Trophoblast cell (in vitro differentiated cells and primary cell): ENCODE results near the gene LOXL3.
"Not testable (repeated sequence)": the region's sequence is repeated elsewhere in the genome, so short reads cannot be mapped to it uniquely, and the experiment has no call there.

Experiments used
- DNase-seq, 2 donors: peaks; one replicate each; pipeline ENCODE4 v3.0.0-alpha.2; 2016
- H2AFZ ChIP-seq: 2 replicates; pipeline ENCODE4 v1.6.1; 2013; ENCODE audit warnings: low read length, moderate library complexity, mild to moderate bottlenecking; ENCODE audit not compliant: insufficient read depth, poor library complexity
- H2AK5ac ChIP-seq: 2 replicates; pipeline ENCODE4 v1.6.1; 2013; ENCODE audit warnings: mild to moderate bottlenecking, low read length
- H2BK120ac ChIP-seq: 2 replicates; pipeline ENCODE4 v1.6.1; 2013; ENCODE audit warnings: low read length, mild to moderate bottlenecking, moderate library complexity; ENCODE audit not compliant: insufficient read depth, poor library complexity
- H2BK12ac ChIP-seq: 2 replicates; pipeline ENCODE4 v1.6.1; 2013; ENCODE audit warnings: mild to moderate bottlenecking, low read length, moderate library complexity
- H2BK5ac ChIP-seq: 2 replicates; pipeline ENCODE4 v1.6.1; 2013; ENCODE audit warnings: low read length, low read depth, moderate library complexity, mild to moderate bottlenecking; ENCODE audit not compliant: poor library complexity
- H3K14ac ChIP-seq: 2 replicates; pipeline ENCODE4 v1.6.1; 2013; ENCODE audit warnings: mild to moderate bottlenecking, low read length
- H3K18ac ChIP-seq: 2 replicates; pipeline ENCODE4 v1.6.1; 2013; ENCODE audit warnings: mild to moderate bottlenecking, low read length
- H3K23ac ChIP-seq: 2 replicates; pipeline ENCODE4 v1.6.1; 2013; ENCODE audit warnings: low read length
- H3K27ac ChIP-seq: 2 replicates; pipeline ENCODE4 v1.5.1; 2013; ENCODE audit warnings: low read depth, mild to moderate bottlenecking, inconsistent platforms, low read length, moderate library complexity
- H3K27me3 ChIP-seq: 2 replicates; pipeline ENCODE4 v1.6.1; 2013; ENCODE audit warnings: inconsistent platforms, mild to moderate bottlenecking, low read length, moderate library complexity; ENCODE audit not compliant: insufficient read depth
- H3K36me3 ChIP-seq, 2 experiments: 1 replicate in 1 of 2; 2 replicates in 1 of 2; pipeline ENCODE4 v1.6.1; 2013; ENCODE audit warnings: low read length in 2 of 2, mild to moderate bottlenecking in 2 of 2, moderate library complexity in 1 of 2; ENCODE audit not compliant: insufficient read depth in 2 of 2, control insufficient read depth in 1 of 2
- H3K4ac ChIP-seq: 2 replicates; pipeline ENCODE4 v1.6.1; 2013; ENCODE audit warnings: low read depth, mild to moderate bottlenecking, low read length, moderate library complexity
- H3K4me1 ChIP-seq, 2 experiments: 1 replicate in 1 of 2; 2 replicates in 1 of 2; pipeline ENCODE4 v1.6.1; 2013; ENCODE audit warnings: low read length in 2 of 2, mild to moderate bottlenecking in 2 of 2, moderate library complexity in 1 of 2; ENCODE audit not compliant: insufficient read depth in 2 of 2, control insufficient read depth in 1 of 2
- H3K4me2 ChIP-seq: 2 replicates; pipeline ENCODE4 v1.6.1; 2013; ENCODE audit warnings: inconsistent platforms, mild to moderate bottlenecking, low read length, moderate library complexity
- H3K4me3 ChIP-seq: 2 replicates; pipeline ENCODE4 v1.5.1; 2013; ENCODE audit warnings: mild to moderate bottlenecking, low read depth, low read length, inconsistent platforms
- H3K79me1 ChIP-seq: one replicate; pipeline ENCODE4 v1.6.1; 2013; ENCODE audit warnings: low read length
- H3K79me2 ChIP-seq: 2 replicates; pipeline ENCODE4 v1.6.1; 2013; ENCODE audit warnings: low read length, mild to moderate bottlenecking; ENCODE audit not compliant: control insufficient read depth, insufficient read depth, poor library complexity
- H3K9ac ChIP-seq: 2 replicates; pipeline ENCODE4 v1.6.1; 2013; ENCODE audit warnings: mild to moderate bottlenecking, low read length
- H3K9me3 ChIP-seq: 2 replicates; pipeline ENCODE4 v1.6.1; 2013; ENCODE audit warnings: low read depth, mild to moderate bottlenecking, control low read depth, inconsistent platforms, low read length; ENCODE audit not compliant: insufficient read depth
- H4K12ac ChIP-seq: 2 replicates; pipeline ENCODE4 v1.6.1; 2013; ENCODE audit warnings: low read depth, mild to moderate bottlenecking, low read length, moderate library complexity
- H4K8ac ChIP-seq: 2 replicates; pipeline ENCODE4 v1.6.1; 2013; ENCODE audit warnings: low read depth, mild to moderate bottlenecking, low read length, moderate library complexity
- H4K91ac ChIP-seq: one replicate; pipeline ENCODE4 v1.6.1; 2013; ENCODE audit warnings: low read depth, mild to moderate bottlenecking, low read length, moderate library complexity
- WGBS: extraction: QIAGEN DNeasy Blood & Tissue Kit; methylation state at CpG from one replicate; pipeline ENCODE4 v1.1.7; 2013; ENCODE audit warnings: missing lambda C conversion rate; ENCODE audit not compliant: insufficient read length, insufficient coverage; ENCODE audit errors: extremely low coverage; 5-methylcytosine and 5-hydroxymethylcytosine counted together

Gene LOXL3

GRCh38 chr2:74561022-74561421 is 7.3 kb upstream of the LOXL3 start:
- H3K79me2 ChIP-seq, H3K27me3 ChIP-seq, H3K4ac ChIP-seq, H3K36me3 ChIP-seq, H3K14ac ChIP-seq, H3K23ac ChIP-seq, H3K18ac ChIP-seq, H2BK12ac ChIP-seq, H4K8ac ChIP-seq, H3K9me3 ChIP-seq, H2BK5ac ChIP-seq, H4K12ac ChIP-seq, H3K4me2 ChIP-seq, H3K9ac ChIP-seq, H2AFZ ChIP-seq, DNase-seq, H3K79me1 ChIP-seq, H2BK120ac ChIP-seq, H4K91ac ChIP-seq, H3K4me1 ChIP-seq, H3K27ac ChIP-seq, H2AK5ac ChIP-seq, H3K4me3 ChIP-seq: not testable (repeated sequence)
- no CpG with 5 or more reads among the region's 1 CpG for WGBS

GRCh38 chr2:74560591-74560990 is 6.8 kb upstream of the LOXL3 start:
- no peak overlapping the region for H2BK120ac ChIP-seq
- H3K14ac ChIP-seq = no peak overlapping the region
- H3K9ac ChIP-seq = no peak overlapping the region
- H3K36me3 ChIP-seq = no peaks in the 10 kb centered on the region
- no peak overlapping the region for H2AK5ac ChIP-seq
- H3K79me2 ChIP-seq = no peaks in the 10 kb centered on the region
- no peaks in the 10 kb centered on the region for H3K79me1 ChIP-seq
- DNase-seq = no peak
- no peak overlapping the region for H3K23ac ChIP-seq
- no peak overlapping the region for H2BK12ac ChIP-seq
- H3K4me1 ChIP-seq = peaks cover 0 to 4% of the 10 kb centered on the region in 2 experiments
- no peak overlapping the region for H3K27ac ChIP-seq
- peaks cover 2% of the 10 kb centered on the region for H3K27me3 ChIP-seq
- no peak overlapping the region for H4K12ac ChIP-seq
- no peak overlapping the region for H2BK5ac ChIP-seq
- no peak overlapping the region for H3K4me2 ChIP-seq
- H3K4ac ChIP-seq = no peak overlapping the region
- no peak overlapping the region for H2AFZ ChIP-seq
- WGBS = no CpG with 5 or more reads among the region's 6 CpGs
- no peak overlapping the region for H3K18ac ChIP-seq
- peaks cover 4% of the 10 kb centered on the region for H3K9me3 ChIP-seq
- H4K91ac ChIP-seq = no peak overlapping the region
- no peak overlapping the region for H4K8ac ChIP-seq
- H3K4me3 ChIP-seq = no peak overlapping the region

- Histone ChIP-seq H3K9me3 (peaks cover 4% of the 10 kb centered on the region), H2BK5ac (no peak overlapping the region), H2BK12ac (no peak overlapping the region), H2AK5ac (no peak overlapping the region), H3K4me2 (no peak overlapping the region), H3K14ac (no peak overlapping the region), H3K9ac (no peak overlapping the region), H3K18ac (no peak overlapping the region), H2BK120ac (no peak overlapping the region), H3K4me3 (no peak overlapping the region), H3K79me2 (no peaks in the 10 kb centered on the region), H3K36me3 (no peaks in the 10 kb centered on the region), H2AFZ (no peak overlapping the region), H4K12ac (no peak overlapping the region), H4K91ac (no peak overlapping the region), H3K27me3 (peaks cover 7% of the 10 kb centered on the region), H3K4me1 (peaks cover 3 to 10% of the 10 kb centered on the region in 2 experiments), H3K23ac (no peak overlapping the region), H3K27ac (no peak overlapping the region), H3K79me1 (no peaks in the 10 kb centered on the region), H4K8ac (no peak overlapping the region), H3K4ac (no peak overlapping the region)
- WGBS = no CpG with 5 or more reads among the region's 5 CpGs
- DNase-seq = no peak
Measured at GRCh38 chr2:74559912-74560311, 6.2 kb upstream of the LOXL3 start.

GRCh38 chr2:74558284-74559230 is 4.8 kb upstream of the LOXL3 start:
- no peak overlapping the region for H2BK12ac ChIP-seq
- no peak for DNase-seq
- H4K91ac ChIP-seq = no peak overlapping the region
- H3K23ac ChIP-seq = no peak overlapping the region
- no peak overlapping the region for H3K14ac ChIP-seq
- H2AK5ac ChIP-seq = no peak overlapping the region
- H4K8ac ChIP-seq = no peak overlapping the region
- H3K27ac ChIP-seq = no peak overlapping the region
- no peak overlapping the region for H2BK5ac ChIP-seq
- no peaks in the 10 kb centered on the region for H3K79me2 ChIP-seq
- peaks cover 7% of the 10 kb centered on the region for H3K79me1 ChIP-seq
- no peak overlapping the region for H3K4me3 ChIP-seq
- no peak overlapping the region for H4K12ac ChIP-seq
- no peak overlapping the region for H3K4ac ChIP-seq
- H3K36me3 ChIP-seq = no peaks in the 10 kb centered on the region
- H3K27me3 ChIP-seq = peaks cover 12% of the 10 kb centered on the region
- H3K4me2 ChIP-seq = no peak overlapping the region
- no peak overlapping the region for H2BK120ac ChIP-seq
- peaks cover 4% of the 10 kb centered on the region for H3K9me3 ChIP-seq
- peaks cover 4 to 17% of the 10 kb centered on the region in 2 experiments for H3K4me1 ChIP-seq
- H3K18ac ChIP-seq = no peak overlapping the region
- WGBS = no CpG with 5 or more reads among the region's 7 CpGs
- no peak overlapping the region for H2AFZ ChIP-seq
- no peak overlapping the region for H3K9ac ChIP-seq
